Measurements from ENCODE around the gene IL32. TPM values are rescaled to one million over a fixed set of nuclear protein-coding genes. Genes with fewer than 3 reads are reported as not detected.

IL32 gene
- polyA plus RNA-seq, 1 donor from 2014 or later, result not detected

- TF ChIP-seq EZH2 (IDR thresholded peaks at IDR 0.05; ENCODE audit: borderline replicate concordance, insufficient read depth, low read length, poor library complexity, severe bottlenecking), result no peak
- no peak for TF ChIP-seq REST (IDR thresholded peaks at IDR 0.05; ENCODE audit: borderline replicate concordance)
- TF ChIP-seq MXI1 (conservative IDR thresholded peaks at IDR 0.05; ENCODE audit: poor library complexity, severe bottlenecking), result no peak
- TF ChIP-seq CTCF (IDR thresholded peaks at IDR 0.05; ENCODE audit: poor library complexity, severe bottlenecking), result no peak
- TF ChIP-seq EP300 (conservative IDR thresholded peaks at IDR 0.05; ENCODE audit: poor library complexity, severe bottlenecking), result no peak
- no peak for TF ChIP-seq RAD21 (conservative IDR thresholded peaks at IDR 0.05)
- TF ChIP-seq POLR2AphosphoS5 (IDR thresholded peaks at IDR 0.05), result no peak
- TF ChIP-seq SMC3 (conservative IDR thresholded peaks at IDR 0.05; ENCODE audit: poor library complexity), result no peak
- no peak for TF ChIP-seq TAF1 (IDR thresholded peaks at IDR 0.05; ENCODE audit: low read depth)
- Histone ChIP-seq H3K36me3 (ENCODE audit: insufficient read depth, low read length) (no peaks in the 10 kb centered on the region), H3K27me3 (ENCODE audit: insufficient read depth, low read depth, low read length) (peaks cover 24% of the 10 kb centered on the region), H3K9me3 (ENCODE audit: low read length) (no peaks in the 10 kb centered on the region), H3K9ac (ENCODE audit: low read length) (no peak overlapping the region), H4K20me1 (ENCODE audit: insufficient read depth) (no peaks in the 10 kb centered on the region), H3F3A (ENCODE audit: insufficient read depth, low read length, poor library complexity, severe bottlenecking) (no peaks in the 10 kb centered on the region), H3K27ac (ENCODE audit: low read length) (no peak overlapping the region), H3K9me2 (ENCODE audit: insufficient read depth, low read length) (no peaks in the 10 kb centered on the region), H2AFZ (ENCODE audit: low read depth, low read length) (no peak overlapping the region), H3K79me2 (replicated peaks; ENCODE audit: insufficient read depth, low read length) (no peaks in the 10 kb centered on the region), H3K4me3 (ENCODE audit: low read length) (no peak overlapping the region), H3K4me2 (ENCODE audit: low read length) (no peak overlapping the region)
These were observed 29.0 kb downstream of the IL32 start for GRCh38 chr16:3094289-3095027.

DNA sequence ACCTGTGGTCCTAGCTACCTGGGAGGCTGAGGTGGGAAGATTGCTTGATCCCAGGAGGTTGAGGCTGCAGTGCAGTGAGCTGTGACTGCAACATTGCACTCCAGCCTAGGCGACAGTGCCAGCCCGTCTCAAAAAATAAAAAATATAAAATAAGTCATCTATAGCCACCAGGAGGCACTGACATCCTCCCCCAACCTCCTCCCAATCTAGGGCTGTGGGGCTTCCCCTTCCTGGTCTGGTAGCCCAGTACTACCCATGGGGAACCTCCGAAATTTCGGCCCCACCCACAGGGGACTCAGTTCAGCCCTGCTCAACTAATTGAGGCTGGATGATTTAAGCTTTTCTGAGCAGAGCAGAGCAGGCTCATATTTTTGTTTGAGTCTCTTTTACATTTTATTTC is 30.4 kb downstream of the IL32 start:
- Histone ChIP-seq H3K9me3 (ENCODE audit: low read length) (no peaks in the 10 kb centered on the region), H3K27ac (ENCODE audit: low read length) (no peak overlapping the region), H3F3A (ENCODE audit: insufficient read depth, low read length, poor library complexity, severe bottlenecking) (no peaks in the 10 kb centered on the region), H3K4me3 (ENCODE audit: low read length) (no peak overlapping the region), H3K4me2 (ENCODE audit: low read length) (no peak overlapping the region), H4K20me1 (ENCODE audit: insufficient read depth) (no peaks in the 10 kb centered on the region), H3K36me3 (ENCODE audit: insufficient read depth, low read length) (no peaks in the 10 kb centered on the region), H3K79me2 (replicated peaks; ENCODE audit: insufficient read depth, low read length) (no peaks in the 10 kb centered on the region), H3K27me3 (ENCODE audit: insufficient read depth, low read depth, low read length) (peaks cover 32% of the 10 kb centered on the region), H3K9me2 (ENCODE audit: insufficient read depth, low read length) (no peaks in the 10 kb centered on the region), H2AFZ (ENCODE audit: low read depth, low read length) (no peak overlapping the region), H3K9ac (ENCODE audit: low read length) (no peak overlapping the region)
- TF ChIP-seq CTCF (IDR thresholded peaks at IDR 0.05; ENCODE audit: poor library complexity, severe bottlenecking) (no peak), SMC3 (conservative IDR thresholded peaks at IDR 0.05; ENCODE audit: poor library complexity) (no peak), REST (IDR thresholded peaks at IDR 0.05; ENCODE audit: borderline replicate concordance) (no peak), EP300 (conservative IDR thresholded peaks at IDR 0.05; ENCODE audit: poor library complexity, severe bottlenecking) (no peak), EZH2 (IDR thresholded peaks at IDR 0.05; ENCODE audit: borderline replicate concordance, insufficient read depth, low read length, poor library complexity, severe bottlenecking) (no peak), POLR2AphosphoS5 (IDR thresholded peaks at IDR 0.05) (no peak), TAF1 (IDR thresholded peaks at IDR 0.05; ENCODE audit: low read depth) (no peak), RAD21 (conservative IDR thresholded peaks at IDR 0.05) (no peak), MXI1 (conservative IDR thresholded peaks at IDR 0.05; ENCODE audit: poor library complexity, severe bottlenecking) (no peak)
